ENCODE data around the gene BRD7. TPM values are rescaled to one million over a fixed set of nuclear protein-coding genes. Genes with fewer than 3 reads are reported as not detected.

BRD7 gene
- total and polyA plus RNA-seq, 2 of the 4 experiments (the other 2 are of a cell fraction) = 24.8 to 29.9 TPM

- no peak for TF ChIP-seq MAZ (IDR thresholded peaks at IDR 0.05; ENCODE audit: borderline replicate concordance, low read depth, low read length)
These were observed 84.5 kb downstream of the BRD7 start (continued) for GRCh38 chr16:50284131-50284911.

- H4K5ac ChIP-seq (ENCODE audit: low read depth, low read length) = no peak overlapping the region
- no peak overlapping the region for H3K27ac ChIP-seq (ENCODE audit: insufficient read depth, low read length)
- no peaks in the 10 kb centered on the region for H3K27me3 ChIP-seq (ENCODE audit: control insufficient read depth, insufficient read depth, low read length)
- no peak overlapping the region for H3K56ac ChIP-seq (ENCODE audit: extremely low read depth, insufficient read depth, low read length)
- H3K9me3 ChIP-seq (ENCODE audit: control insufficient read depth, insufficient read depth, low read length) = peaks cover 4% of the 10 kb centered on the region; the same call in 1 of the 2 replicates
- intact Hi-C loops (cut with micrococcal nuclease) = no loop called here
- DNase-seq = no peak
- H3K4me3 ChIP-seq (ENCODE audit: insufficient read depth, low read depth, low read length) = no peak overlapping the region
- no peak overlapping the region for H2BK15ac ChIP-seq (ENCODE audit: low read depth, low read length)
- no peak overlapping the region for H3K4ac ChIP-seq (ENCODE audit: low read depth, low read length)
- 0 out of 2 replicates have a peak, but pooled peaks cover 4% of the 10 kb centered on the region for H3K4me1 ChIP-seq (ENCODE audit: control insufficient read depth, insufficient read depth, low read length)
- dilution Hi-C loops (cut with HindIII; ENCODE audit: low sequenced_read_pairs, unreplicated experiment) = no loop called here
- H2AK9ac ChIP-seq (replicated peaks; ENCODE audit: low read depth, low read length, poor library complexity) = no peak overlapping the region
- no peak overlapping the region for H4K8ac ChIP-seq (ENCODE audit: low read depth in 2 of 2, low read length in 2 of 2)
- no peak for ATAC-seq (ENCODE audit: low read depth)
- H3K18ac ChIP-seq (ENCODE audit: low read depth, low read length) = no peak overlapping the region
- ChIA-PET POLR2A (ENCODE audit: unreplicated experiment) (no interaction called here), CTCF (no interaction called here)
- in situ Hi-C loops (cut with MboI; ENCODE audit: low sequenced_read_pairs) = no loop called here
- BruUV-seq (replicated peaks) = no TSS peak
- no peak overlapping the region for H2AFZ ChIP-seq (replicated peaks; ENCODE audit: low read length, poor library complexity)
- no peak overlapping the region for H3K9ac ChIP-seq (ENCODE audit: low read depth, low read length)
- no peak overlapping the region; the same call in 1 of the 2 replicates for H3K23ac ChIP-seq (ENCODE audit: low read depth, low read length)
- no peak overlapping the region for H4K91ac ChIP-seq (ENCODE audit: insufficient read depth, low read depth, low read length)
- peaks cover 7 to 27% of the 10 kb centered on the region in 2 experiments; a peak in 3 of 4 replicates for H3K79me1 ChIP-seq (ENCODE audit: low read depth in 1 of 2, low read length in 2 of 2)
- peak; percentile 56 for TF ChIP-seq CEBPB (IDR thresholded peaks at IDR 0.05; ENCODE audit: low read depth, low read length)
- no peak for TF ChIP-seq ELK1 (IDR thresholded peaks at IDR 0.05; ENCODE audit: borderline replicate concordance, low read depth, low read length)
- no peak overlapping the region for H3K4me2 ChIP-seq (ENCODE audit: low read depth, low read length)
- no peak overlapping the region for H2BK20ac ChIP-seq (ENCODE audit: low read depth, low read length)
- no peak overlapping the region for H2BK5ac ChIP-seq (ENCODE audit: low read depth, low read length, poor library complexity, severe bottlenecking)
- no peak overlapping the region; the same call in 1 of the 2 replicates for H3K14ac ChIP-seq (replicated peaks; ENCODE audit: low read depth, low read length)
- H3K9me1 ChIP-seq (ENCODE audit: insufficient read depth, low read length) = no peaks in the 10 kb centered on the region; the same call in 1 of the 2 replicates
- H2BK120ac ChIP-seq (ENCODE audit: low read depth, low read length) = no peak overlapping the region
- H3K36me3 ChIP-seq (ENCODE audit: control insufficient read depth, insufficient read depth, low read length) = peaks cover 2% of the 10 kb centered on the region; the same call in 1 of the 2 replicates
- H4K20me1 ChIP-seq (ENCODE audit: insufficient read depth, low read length) = peaks cover 31% of the 10 kb centered on the region
- no peak overlapping the region for H2AK5ac ChIP-seq (ENCODE audit: low read depth, low read length)
- 100% methylated on average over 4 of the region's 9 CpGs; no CpG with 5 or more reads in 1 of the 2 experiments for WGBS, 2 experiments (ENCODE audit: extremely low coverage in 2 of 2, insufficient read length in 1 of 2)
These were observed 85.7 kb downstream of the BRD7 start for GRCh38 chr16:50282955-50283631.

Measured in IMR-90 (cell line).